GM21423 (cell line): ENCODE measurements around the gene DYSF.
"Not testable (repeated sequence)": the region's sequence is repeated elsewhere in the genome, so short reads cannot be mapped to it uniquely, and the experiment has no call there.

ENCODE experiments used
- ATAC-seq: cut with Tn5 transposase; IDR thresholded peaks from one replicate; pipeline ENCODE4 v1.9.1; 2021; ENCODE audit warnings: mild to moderate bottlenecking, moderate library complexity; ENCODE audit not compliant: unreplicated experiment

DYSF gene

GRCh38 chr2:71469403-71470398 lies 16.3 kb downstream of the DYSF start:
- ATAC-seq, result no peak

GRCh38 chr2:71471276-71471675 lies 17.9 kb downstream of the DYSF start:
- ATAC-seq, result no peak

- no peak for ATAC-seq
Observed at GRCh38 chr2:71472019-71472418, 18.7 kb downstream of the DYSF start.

- no peak for ATAC-seq
Observed at GRCh38 chr2:71473346-71474031, 20.1 kb downstream of the DYSF start.

- no peak for ATAC-seq
Observed at GRCh38 chr2:71474116-71474743, 20.9 kb downstream of the DYSF start.

GRCh38 chr2:71474744-71475397 lies 21.5 kb downstream of the DYSF start:
- no peak for ATAC-seq

- no peak for ATAC-seq
Observed at GRCh38 chr2:71476495-71476894, 23.1 kb downstream of the DYSF start.

- ATAC-seq, result no peak
Observed at GRCh38 chr2:71477231-71477691, 23.9 kb downstream of the DYSF start.

GRCh38 chr2:71478806-71479205 lies 25.4 kb downstream of the DYSF start:
- ATAC-seq, result no peak

- ATAC-seq, result no peak
Observed at GRCh38 chr2:71479261-71479660, 25.9 kb downstream of the DYSF start.

- no peak for ATAC-seq
Observed at GRCh38 chr2:71481111-71481510, 27.8 kb downstream of the DYSF start.

- no peak for ATAC-seq
Observed at GRCh38 chr2:71482055-71482454, 28.7 kb downstream of the DYSF start.

- no peak for ATAC-seq
Observed at GRCh38 chr2:71483246-71483645, 29.9 kb downstream of the DYSF start.

GRCh38 chr2:71484354-71484753 lies 31.0 kb downstream of the DYSF start:
- ATAC-seq, result no peak

- no peak for ATAC-seq
Observed at GRCh38 chr2:71486881-71487640, 33.7 kb downstream of the DYSF start.

- not testable (repeated sequence) for ATAC-seq
Observed at GRCh38 chr2:71491551-71491950, 38.2 kb downstream of the DYSF start.

- no peak for ATAC-seq
Observed at GRCh38 chr2:71492112-71492511, 38.8 kb downstream of the DYSF start.

GRCh38 chr2:71494091-71494490 lies 40.7 kb downstream of the DYSF start:
- ATAC-seq, result no peak

GRCh38 chr2:71494523-71495155 lies 41.3 kb downstream of the DYSF start:
- ATAC-seq, result no peak
